ENCODE results near the gene VIPAS39.

VIPAS39 gene

GRCh38 chr14:77390188-77390587 lies 67.2 kb downstream of the VIPAS39 start:
- no peak for DNase-seq

- DNase-seq: no peak
Observed at GRCh38 chr14:77378701-77379100, 78.7 kb downstream of the VIPAS39 start.

GRCh38 chr14:77377502-77377844 lies 79.9 kb downstream of the VIPAS39 start:
- DNase-seq: no peak

GRCh38 chr14:77376771-77377501 lies 80.5 kb downstream of the VIPAS39 start, which contains the start of the genes SAMD15 and TMED8:
Gene SAMD15 (plus strand): TSS chr14:77377379. CDS start chr14:77377419, 40 bp downstream.
Gene TMED8 (minus strand): TSS chr14:77377094. CDS start chr14:77377053, 41 bp downstream.
- DNase-seq: peak; percentile 96
